ENCODE data around the gene SOCS4. TPM values are rescaled to one million over a fixed set of nuclear protein-coding genes. Genes with fewer than 3 reads are reported as not detected.

SOCS4 gene
- total RNA-seq, 2 experiments from 2014 or later: 19.5 to 20.7 TPM

GRCh38 chr14:55066223-55066622, 39.2 kb downstream of the SOCS4 start:
- Mint-ChIP-seq H3K27ac (no peak overlapping the region), H3K9me3 (no peaks in the 10 kb centered on the region)

GRCh38 chr14:55070981-55071411, 44.0 kb downstream of the SOCS4 start:
- Mint-ChIP-seq H3K36me3 (ENCODE audit: low read depth) (peaks cover 15% of the 10 kb centered on the region), H3K4me1 (ENCODE audit: low read depth) (peaks cover 45% of the 10 kb centered on the region), H3K27me3 (no peaks in the 10 kb centered on the region), H3K27ac (peak overlapping the region; percentile 79), H3K4me3 (peak overlapping the region; percentile 2), H3K9me3 (no peaks in the 10 kb centered on the region)
- ChIA-PET POLR2A (interaction anchor here (1.2 to 3.6 kb wide), 2 partner anchors 12 to 19 kb away, joined by 3 to 42 read pairs; partner anchors contain the start of gene MAPK1IP1L), CTCF (interaction anchor here (3.0 kb wide), 1 partner anchor 20 kb away, joined by 24 read pairs; the partner anchor contains the start of gene MAPK1IP1L)
- peaks cover 7% of the 10 kb centered on the region for H3K36me3 ChIP-seq (ENCODE audit: insufficient read depth, low read length)
- ATAC-seq (ENCODE audit: poor library complexity) (no peak), DNase-seq (no peak)
- no peak overlapping the region for H3K4me3 ChIP-seq (ENCODE audit: low read length)
- H3K27ac ChIP-seq (ENCODE audit: low read depth in 1 of 2, low read length in 2 of 2): peak overlapping the region in 1 of 2 donors; percentile 2
- H3K9me3 ChIP-seq (ENCODE audit: control insufficient read depth in 1 of 2, insufficient read depth in 1 of 2, low read length in 2 of 2): no peaks in the 10 kb centered on the region
- H3K4me1 ChIP-seq (ENCODE audit: insufficient read depth, low read length): peaks cover 21% of the 10 kb centered on the region
- intact Hi-C loops (cut with DNase I, micrococcal nuclease): no loop called here
- TF ChIP-seq CTCF (IDR thresholded peaks at IDR 0.05): no peak
- H3K27me3 ChIP-seq (ENCODE audit: control insufficient read depth in 1 of 2, insufficient read depth in 2 of 2, low read length in 2 of 2): no peaks in the 10 kb centered on the region

More at GRCh38 chr14:55066223-55066622, 39.2 kb downstream of the SOCS4 start:
- no peak for ATAC-seq (ENCODE audit: poor library complexity)
- Mint-ChIP-seq H3K27me3 (no peaks in the 10 kb centered on the region), H3K36me3 (ENCODE audit: low read depth) (peaks cover 62% of the 10 kb centered on the region), H3K4me3 (no peak overlapping the region), H3K4me1 (ENCODE audit: low read depth) (peaks cover 21% of the 10 kb centered on the region)
- intact Hi-C loops (cut with DNase I, micrococcal nuclease): no loop called here
- DNase-seq: no peak
- ChIA-PET CTCF (interaction anchor here (1.3 to 2.2 kb wide), 2 partner anchors 11 to 15 kb away, joined by 5 to 6 read pairs; partner anchors contain the start of gene MAPK1IP1L), POLR2A (interaction anchor here (0.8 to 1.0 kb wide), 2 partner anchors 10 to 14 kb away, joined by 3 to 10 read pairs; partner anchors contain the start of gene MAPK1IP1L)
- H3K4me1 ChIP-seq (ENCODE audit: insufficient read depth, low read length): peaks cover 5% of the 10 kb centered on the region
- no peak overlapping the region for H3K27ac ChIP-seq (ENCODE audit: low read depth in 1 of 2, low read length in 2 of 2)
- H3K36me3 ChIP-seq (ENCODE audit: insufficient read depth, low read length): peaks cover 47% of the 10 kb centered on the region
- no peak for TF ChIP-seq CTCF (IDR thresholded peaks at IDR 0.05)
- no peak overlapping the region for H3K4me3 ChIP-seq (ENCODE audit: low read length)
- no peaks in the 10 kb centered on the region for H3K27me3 ChIP-seq (ENCODE audit: control insufficient read depth in 1 of 2, insufficient read depth in 2 of 2, low read length in 2 of 2)
- no peaks in the 10 kb centered on the region for H3K9me3 ChIP-seq (ENCODE audit: control insufficient read depth in 1 of 2, insufficient read depth in 1 of 2, low read length in 2 of 2)

- intact Hi-C loops (cut with DNase I, micrococcal nuclease): no loop called here
- H3K9me3 Mint-ChIP-seq: no peaks in the 10 kb centered on the region
Measured at GRCh38 chr14:55071870-55072640, 45.0 kb downstream of the SOCS4 start.

More at GRCh38 chr14:55071870-55072640, 45.0 kb downstream of the SOCS4 start:
- H3K36me3 Mint-ChIP-seq (ENCODE audit: low read depth): peaks cover 7% of the 10 kb centered on the region
- Histone ChIP-seq H3K36me3 (ENCODE audit: insufficient read depth, low read length) (no peaks in the 10 kb centered on the region), H3K4me1 (ENCODE audit: insufficient read depth, low read length) (peaks cover 21% of the 10 kb centered on the region), H3K27ac (ENCODE audit: low read depth in 1 of 2, low read length in 2 of 2) (peak overlapping the region in 1 of 2 donors; percentile 38), H3K4me3 (ENCODE audit: low read length) (peak overlapping the region; percentile 3), H3K27me3 (ENCODE audit: control insufficient read depth in 1 of 2, insufficient read depth in 2 of 2, low read length in 2 of 2) (no peaks in the 10 kb centered on the region), H3K9me3 (ENCODE audit: control insufficient read depth in 1 of 2, insufficient read depth in 1 of 2, low read length in 2 of 2) (no peaks in the 10 kb centered on the region)
- H3K4me1 Mint-ChIP-seq (ENCODE audit: low read depth): peaks cover 45% of the 10 kb centered on the region
- ATAC-seq (ENCODE audit: poor library complexity): peak; percentile 82
- peak in 6 of 14 experiments; percentile 7 to 68 (median 34) for DNase-seq
- peak overlapping the region; percentile 64 for H3K4me3 Mint-ChIP-seq
- ChIA-PET POLR2A (interaction anchor here (0.8 to 3.6 kb wide), 10 partner anchors 12 to 1046 kb away, joined by 3 to 42 read pairs (median 3); partner anchors contain the start of genes CDKN3, MAPK1IP1L, PELI2 and SOCS4), CTCF (interaction anchor here (0.5 to 3.0 kb wide), 6 partner anchors 17 to 89 kb away, joined by 3 to 24 read pairs (median 3); partner anchors contain the start of gene MAPK1IP1L)
- H3K27ac Mint-ChIP-seq: peak overlapping the region; percentile 79
- H3K27me3 Mint-ChIP-seq: no peaks in the 10 kb centered on the region
- no peak for TF ChIP-seq CTCF (IDR thresholded peaks at IDR 0.05)
